ENCODE data around the gene TIMM17B.

The TIMM17B gene

GRCh38 chrX:48897625-48898306 lies at the start of gene TIMM17B, which contains the start of gene PQBP1:
Gene TIMM17B, minus strand, starts transcription at chrX:48897768. Its CDS starts 19 bp downstream, at chrX:48897749.
Gene PQBP1, plus strand, starts transcription at chrX:48897930. Its CDS starts 580 bp downstream, at chrX:48898510.
- peak; percentile 85 to 92 for DNase-seq

DNA sequence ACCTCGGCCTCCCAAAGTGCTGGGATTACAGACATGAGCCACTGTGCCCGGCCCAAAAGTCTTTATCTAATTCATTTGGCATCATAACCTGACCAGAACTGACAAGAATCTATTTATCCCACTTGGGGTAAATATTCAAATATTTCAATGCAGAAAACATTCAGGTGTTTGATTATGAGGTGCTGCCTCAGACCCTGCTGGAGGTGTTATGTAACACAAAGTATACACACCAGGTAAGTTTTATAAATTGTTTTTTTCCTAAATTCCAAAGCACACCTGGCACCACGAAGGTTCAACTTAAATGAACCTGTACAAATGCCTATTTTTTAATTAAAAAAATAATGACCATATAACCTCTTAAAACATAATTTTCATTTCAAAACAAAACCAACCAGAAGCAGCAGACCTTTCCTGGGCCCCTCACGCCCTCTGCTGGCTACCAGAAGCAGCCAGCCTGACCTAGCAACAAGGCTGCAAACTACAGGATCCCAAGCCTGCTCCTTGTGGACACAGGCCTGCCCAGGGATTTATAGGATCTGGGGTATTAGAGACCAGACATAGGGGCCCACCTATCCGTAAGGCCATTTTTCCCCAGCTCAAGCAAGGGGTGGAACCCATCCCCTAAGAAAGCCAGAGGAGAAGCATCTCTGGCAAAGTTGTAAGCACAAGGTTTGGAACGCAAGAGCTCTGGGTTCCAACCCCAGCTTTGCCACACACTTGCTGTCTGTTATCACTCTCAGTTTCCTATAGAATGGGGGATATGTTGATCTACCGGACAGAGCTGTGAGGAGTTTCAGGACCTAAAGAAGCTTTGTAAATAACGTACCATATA lies 48.2 kb upstream of the TIMM17B start:
- DNase-seq = peak in 1 of 2 donors; percentile 49

DNA sequence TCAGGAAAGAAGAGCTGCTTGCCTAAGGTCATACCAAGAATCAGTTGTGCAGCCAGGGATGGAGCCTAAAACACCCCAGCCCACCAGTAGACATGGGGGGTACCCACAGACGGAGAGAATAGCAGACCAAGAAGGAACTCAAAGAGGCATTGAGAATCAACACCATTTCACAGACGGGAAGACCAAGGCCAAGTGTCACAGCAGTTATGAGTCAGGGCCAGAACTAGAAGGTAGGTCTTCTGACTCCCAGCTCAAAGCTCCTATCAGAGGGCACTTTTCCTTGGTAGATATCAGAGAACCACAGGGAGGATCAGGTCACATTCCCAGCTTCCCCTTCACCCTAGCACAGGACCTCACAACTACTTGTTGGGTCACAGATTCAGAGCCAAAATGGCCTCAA lies 45.3 kb upstream of the TIMM17B start:
- no peak for DNase-seq

GRCh38 chrX:48940404-48940955 lies 42.9 kb upstream of the TIMM17B start:
- no peak for DNase-seq

DNA sequence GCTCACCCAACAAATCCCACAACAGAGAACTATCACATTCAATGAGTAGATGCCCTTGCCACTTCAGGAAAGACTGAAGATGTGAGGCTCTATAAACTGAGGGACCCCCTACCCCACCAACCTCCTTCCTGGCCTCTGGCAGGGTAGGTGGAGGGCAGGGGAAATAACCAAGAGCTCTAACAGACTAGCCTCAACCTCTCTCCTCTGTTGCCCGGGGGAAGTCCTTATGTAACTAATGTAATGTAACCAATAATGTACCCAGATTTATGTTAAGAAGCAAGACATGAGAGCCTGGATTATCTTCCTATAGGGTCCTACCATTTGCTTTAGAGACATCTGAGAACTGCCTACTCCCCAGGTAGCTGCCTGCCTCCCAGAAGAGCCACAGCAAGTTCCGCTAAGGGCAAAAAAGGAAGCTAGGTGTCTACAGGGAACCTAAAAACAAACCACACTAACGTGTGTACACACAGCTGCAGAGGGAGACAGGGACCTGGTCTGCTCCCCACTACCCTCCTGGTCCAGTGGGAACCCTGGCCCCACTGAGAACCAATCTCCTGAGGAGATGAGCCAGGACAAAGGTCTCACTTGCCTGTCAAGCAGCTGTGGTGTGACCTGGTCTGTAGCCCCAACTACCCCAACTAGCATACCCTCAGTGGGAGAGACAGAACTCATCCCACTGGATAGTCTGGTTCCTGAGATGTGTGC lies 42.1 kb upstream of the TIMM17B start:
- DNase-seq = no peak

DNA sequence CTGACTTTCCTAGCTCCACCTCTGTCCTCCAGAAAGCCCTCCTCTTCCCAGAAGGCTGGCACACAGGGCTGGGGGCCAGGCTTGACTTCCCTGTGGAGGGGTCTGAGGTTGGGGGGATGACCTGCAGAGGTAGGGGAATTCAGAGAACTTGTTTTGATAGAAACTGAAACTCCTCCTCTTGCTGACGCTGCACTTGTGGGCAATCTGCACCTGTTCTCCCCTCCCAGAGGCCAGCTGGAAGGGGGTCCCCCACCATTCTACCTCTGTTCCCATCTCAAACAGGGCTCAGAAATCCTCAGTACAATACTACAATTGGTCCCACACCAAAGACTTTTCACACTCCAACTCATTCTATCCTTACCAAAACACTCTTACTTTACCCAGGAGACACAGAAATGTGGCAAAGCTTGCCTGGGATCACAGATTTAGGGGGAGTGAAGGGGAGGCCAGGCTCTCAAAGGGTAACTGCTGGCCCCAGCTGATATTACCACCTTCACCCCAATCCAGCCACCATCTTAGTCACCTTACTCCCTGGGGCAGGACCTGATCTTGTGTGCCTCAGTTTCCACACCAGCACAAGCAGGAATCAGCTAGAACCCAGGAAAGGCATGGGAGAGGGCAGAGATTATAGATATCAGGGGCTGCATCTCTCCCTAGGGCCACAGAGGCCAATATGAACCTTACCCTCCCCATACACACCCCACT lies 41.3 kb upstream of the TIMM17B start:
- DNase-seq = no peak

GRCh38 chrX:48937054-48937907 lies 39.7 kb upstream of the TIMM17B start:
- peak; percentile 67 to 89 for DNase-seq

GRCh38 chrX:48936429-48937053 lies 39.0 kb upstream of the TIMM17B start:
- DNase-seq = peak; percentile 18 to 66

GRCh38 chrX:48935301-48935670 lies 37.7 kb upstream of the TIMM17B start:
- peak; percentile 19 to 57 for DNase-seq

GRCh38 chrX:48934581-48935300 lies 37.2 kb upstream of the TIMM17B start:
- DNase-seq = peak; percentile 44 to 58

GRCh38 chrX:48933757-48934156 lies 36.2 kb upstream of the TIMM17B start:
- DNase-seq = no peak

DNA sequence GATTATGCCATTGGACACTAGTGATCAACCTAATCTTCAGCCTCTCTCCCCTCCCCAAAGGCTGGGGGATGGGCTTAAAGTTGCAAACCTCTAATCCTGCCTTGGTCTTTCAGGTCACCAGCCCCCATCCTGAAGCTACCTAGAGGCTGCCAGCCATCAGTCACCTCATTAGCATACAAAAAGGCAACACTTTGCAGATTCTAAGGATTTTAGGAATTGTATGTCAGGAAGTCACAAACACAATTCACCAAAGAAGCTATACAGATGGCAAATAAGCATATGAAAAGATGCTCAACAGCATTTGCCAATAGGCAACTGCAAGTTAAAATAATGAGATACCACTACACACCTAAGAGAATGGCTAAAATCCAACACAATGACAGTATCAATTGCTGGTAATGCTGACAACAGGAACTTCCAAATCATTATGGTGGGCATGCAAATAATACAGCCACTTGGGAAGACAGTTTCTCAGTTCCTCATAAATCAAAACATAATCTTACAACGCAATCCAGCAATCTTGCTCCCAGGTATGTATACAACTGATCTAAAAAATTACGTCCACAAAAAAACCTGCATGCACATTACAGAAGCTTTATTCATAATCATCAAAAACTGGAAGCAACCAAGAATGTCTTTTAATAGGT lies 30.3 kb upstream of the TIMM17B start:
- DNase-seq = no peak

GRCh38 chrX:48927123-48927522 lies 29.6 kb upstream of the TIMM17B start:
- DNase-seq = no peak

- DNase-seq = no peak
These were observed 26.7 kb upstream of the TIMM17B start for GRCh38 chrX:48924270-48924669.

DNA sequence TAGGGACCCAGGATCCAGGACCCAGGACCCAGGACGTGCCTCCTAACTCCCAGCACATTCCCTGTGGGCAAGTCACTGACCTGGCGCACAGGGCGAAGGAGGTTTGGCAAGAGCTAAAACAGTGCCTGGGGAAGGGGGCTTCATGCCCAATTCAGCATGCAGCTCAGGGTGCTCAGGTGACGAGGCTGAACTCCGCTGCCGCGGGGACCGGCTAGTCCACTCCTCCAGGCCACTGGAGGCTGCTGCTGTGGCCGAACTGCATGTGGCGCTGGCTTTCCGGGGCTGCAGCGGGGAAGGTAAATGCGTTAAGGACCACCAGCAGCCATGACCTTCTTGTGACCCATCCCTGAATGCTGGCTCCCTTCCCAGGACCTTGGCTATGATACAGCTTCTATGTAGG lies 26.2 kb upstream of the TIMM17B start:
- no peak for DNase-seq

DNA sequence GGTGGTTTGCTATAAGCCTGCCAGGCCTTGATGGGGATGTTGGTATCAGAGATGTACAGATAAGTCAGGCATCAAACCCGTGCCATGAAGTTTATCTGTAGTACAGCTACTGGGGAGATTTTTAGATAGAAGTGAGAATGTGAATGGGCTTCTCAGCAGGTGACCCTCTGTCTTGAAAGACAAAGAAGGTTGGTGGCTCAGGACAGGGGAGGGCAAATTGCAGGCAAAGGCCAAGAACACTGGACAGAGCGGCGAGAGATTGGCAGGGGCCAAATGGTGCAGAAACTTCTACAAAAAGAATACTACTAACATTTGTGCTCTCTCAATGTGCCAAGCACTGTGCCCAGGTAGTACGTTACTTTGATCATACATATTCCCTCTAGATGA lies 23.1 kb upstream of the TIMM17B start:
- no peak for DNase-seq

GRCh38 chrX:48919947-48920717 lies 22.6 kb upstream of the TIMM17B start:
- no peak for DNase-seq

DNA sequence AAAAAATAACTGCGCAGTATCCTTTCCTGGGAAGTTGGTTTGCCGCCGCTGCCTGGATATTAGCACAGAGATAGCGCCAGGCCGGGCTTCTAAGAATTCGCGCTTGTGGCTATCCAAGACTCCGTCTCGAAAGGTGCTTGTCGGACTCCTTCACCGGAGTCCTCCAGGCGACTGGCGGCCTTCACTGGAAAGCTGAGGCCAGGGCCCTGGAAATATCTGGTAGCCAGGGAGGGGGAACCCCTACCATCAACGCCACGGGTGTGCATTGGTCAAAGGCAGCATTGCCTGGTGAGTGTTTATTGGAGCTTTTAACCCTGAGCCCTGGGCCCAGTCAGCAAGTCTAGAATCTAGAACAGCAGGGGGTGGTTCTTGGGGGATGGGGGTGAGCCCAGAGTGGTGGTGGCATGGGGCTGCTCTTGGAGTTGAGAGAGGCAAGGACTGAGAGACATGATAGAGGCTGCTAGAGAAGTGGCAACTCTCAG lies 21.8 kb upstream of the TIMM17B start:
- DNase-seq = peak in 1 of 2 donors; percentile 21

Data from inflammatory macrophage treated with lipopolysaccharide for 1 hour (primary cell).